Measurements from ENCODE around the gene FOXJ3.

The FOXJ3 gene

DNA sequence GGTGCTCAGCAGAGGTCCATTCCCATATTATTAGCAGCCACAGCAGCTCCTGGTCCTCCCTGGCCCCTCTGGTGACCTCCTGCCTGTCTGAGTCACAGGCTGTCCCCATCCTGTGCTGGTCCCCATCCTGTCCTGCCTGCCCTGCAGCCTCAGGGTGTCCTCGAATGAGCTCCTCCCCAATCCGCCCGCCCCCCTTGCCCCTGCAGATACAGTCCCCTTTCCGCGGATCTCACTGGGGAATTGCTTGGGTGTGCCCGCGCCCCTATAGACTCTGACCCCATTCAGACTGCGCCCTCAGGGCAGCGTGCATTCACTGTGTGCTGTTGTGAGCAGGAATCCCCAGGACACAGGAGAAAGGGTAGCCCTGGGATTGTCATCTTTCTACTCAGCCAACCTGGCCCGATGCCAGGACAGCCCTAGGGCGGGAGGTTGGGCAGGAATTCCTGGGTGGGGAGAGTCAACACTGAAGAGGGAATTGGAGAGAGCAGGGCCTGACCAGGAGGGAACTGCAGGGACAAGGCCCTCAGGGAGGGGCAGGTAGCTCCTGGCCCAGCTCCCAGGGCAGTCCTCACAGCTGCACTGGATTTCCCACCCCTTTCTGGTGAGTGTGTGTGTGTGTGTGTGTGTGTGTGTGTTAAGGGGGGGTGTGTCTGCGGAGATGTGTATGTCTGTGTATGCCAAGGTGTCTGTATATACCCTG is 169.4 kb downstream of the FOXJ3 start:
- no peak for DNase-seq

GRCh38 chr1:42164551-42165420 is 170.2 kb downstream of the FOXJ3 start, which contains the start of gene GUCA2A:
Gene GUCA2A (minus strand): TSS chr1:42164745. CDS start chr1:42164712, 33 bp downstream.
- DNase-seq, result no peak

DNA sequence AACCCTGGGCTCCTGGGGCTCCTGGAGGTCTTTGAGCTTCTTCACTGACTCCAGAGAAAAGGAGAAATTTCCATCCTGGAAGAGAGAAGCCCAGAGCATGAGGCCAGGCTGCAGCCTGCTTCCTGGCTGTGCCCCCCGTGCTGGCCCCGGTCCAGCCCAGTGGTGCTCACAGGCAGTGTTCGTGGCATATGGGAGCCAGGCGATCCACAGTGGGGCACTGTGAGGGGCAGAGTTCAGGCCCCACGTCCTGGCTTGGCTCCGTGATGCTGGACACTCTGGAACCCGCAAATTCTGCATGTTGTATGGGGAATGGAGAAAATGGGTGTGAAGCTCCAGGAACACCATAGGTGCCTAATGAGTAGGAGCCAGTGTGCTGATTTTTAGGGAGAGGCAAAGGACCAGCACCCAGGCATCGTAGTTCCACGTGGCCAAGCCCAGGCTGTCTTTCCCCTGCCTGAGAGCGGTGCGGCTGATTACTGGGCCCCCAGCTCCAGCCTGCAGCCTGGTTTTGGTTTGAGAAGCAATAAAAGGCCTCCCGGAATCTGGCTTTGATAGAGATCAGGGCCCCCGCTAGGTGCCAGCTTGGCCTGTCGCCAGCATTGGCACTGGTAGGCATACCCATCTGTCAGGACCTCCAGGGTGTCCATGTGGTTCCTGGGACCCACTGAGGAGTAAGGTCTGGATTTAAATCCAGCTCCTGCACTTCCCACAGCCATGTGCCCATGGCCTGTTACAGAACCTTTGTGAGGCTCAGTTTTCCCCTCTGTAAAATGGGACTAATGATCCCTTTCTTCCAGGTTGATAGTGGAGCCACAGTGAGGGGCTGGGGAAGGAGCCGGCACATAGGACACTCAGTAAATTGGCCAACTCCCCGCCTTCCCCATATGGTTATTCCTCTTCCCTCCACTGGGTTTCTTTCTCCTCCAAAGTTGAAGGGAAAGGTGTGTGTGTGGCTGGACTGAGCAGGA is 171.2 kb downstream of the FOXJ3 start:
- DNase-seq, result no peak

DNA sequence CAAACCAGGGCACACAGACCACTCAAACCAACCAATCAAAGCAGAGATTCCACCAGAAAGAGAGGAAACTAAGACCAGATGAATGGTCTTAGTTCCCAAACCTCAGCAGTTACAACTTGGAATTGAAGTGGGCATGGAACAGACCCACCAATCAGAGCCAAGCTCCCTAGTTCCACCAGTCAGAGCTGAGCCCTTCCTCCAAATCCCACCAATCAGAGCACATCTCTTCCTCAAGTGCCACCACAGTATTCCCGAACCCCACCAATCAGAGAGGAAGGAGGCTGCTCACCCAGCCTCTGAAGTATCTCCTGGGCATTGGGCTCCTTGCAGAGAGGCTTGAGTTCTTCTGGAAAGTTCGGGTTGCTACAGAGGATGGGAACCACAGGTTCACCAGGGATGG is 171.9 kb downstream of the FOXJ3 start:
- DNase-seq, result no peak

- no peak for DNase-seq
Observed at GRCh38 chr1:42162181-42162580, 172.9 kb downstream of the FOXJ3 start.

DNA sequence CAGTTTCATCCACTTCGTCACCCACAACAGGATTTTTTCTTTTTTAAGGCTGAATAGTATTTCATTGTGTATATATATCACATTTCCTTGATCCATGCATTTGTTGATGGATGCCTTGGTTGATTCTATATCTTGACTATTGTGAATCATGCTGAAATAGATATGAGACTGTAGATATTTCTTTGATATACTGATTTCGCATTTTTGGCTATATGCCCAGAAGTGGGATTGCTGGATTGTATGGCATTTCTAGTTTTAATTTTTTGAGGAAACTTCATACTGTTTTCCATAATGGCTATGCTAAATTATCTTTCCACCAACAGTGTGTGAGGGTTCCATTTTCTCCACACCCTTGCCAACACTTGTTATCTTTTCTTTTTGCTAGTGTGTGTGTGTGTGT is 176.8 kb downstream of the FOXJ3 start:
- no peak for DNase-seq

DNA sequence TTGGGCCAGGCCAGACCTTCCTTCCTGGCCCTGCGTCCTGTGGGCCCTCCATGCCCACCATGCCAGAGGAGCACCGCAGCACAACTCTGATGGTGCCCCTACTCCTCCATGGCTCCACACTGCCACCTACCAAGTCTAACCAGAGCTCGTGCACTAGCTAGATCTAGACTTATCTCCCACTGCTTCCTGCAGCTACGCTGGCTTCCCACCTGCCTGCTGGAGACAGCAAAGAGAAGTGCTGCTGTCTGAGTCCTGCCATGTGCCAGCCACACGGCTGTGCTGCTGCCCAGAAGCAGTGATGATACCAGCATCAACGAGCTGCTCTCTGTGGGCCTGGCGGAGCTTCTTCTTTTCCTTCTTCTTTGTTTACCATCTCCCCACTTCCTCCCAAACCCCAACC is 177.4 kb downstream of the FOXJ3 start:
- DNase-seq, result peak; percentile 24 to 57

DNA sequence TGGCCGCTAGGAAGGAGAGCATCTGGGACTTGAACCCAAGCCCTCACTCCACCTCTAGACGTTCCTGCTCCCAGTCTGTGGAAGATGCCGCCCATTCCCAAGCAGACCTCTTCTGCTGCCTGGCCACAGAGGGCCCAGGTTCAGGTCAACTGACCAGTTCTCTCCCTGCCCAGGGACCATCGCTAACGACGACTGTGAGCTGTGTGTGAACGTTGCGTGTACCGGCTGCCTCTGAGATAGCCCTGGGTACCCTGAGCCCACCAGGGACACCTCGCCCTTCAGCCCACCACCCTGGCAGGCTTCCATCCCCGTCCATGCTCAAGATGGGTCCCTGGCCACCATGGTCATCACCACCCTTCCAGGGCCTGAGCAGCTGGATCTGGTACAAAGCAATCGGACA is 179.7 kb downstream of the FOXJ3 start:
- no peak for DNase-seq

GRCh38 chr1:42154685-42155084 is 180.3 kb downstream of the FOXJ3 start:
- no peak for DNase-seq

DNA sequence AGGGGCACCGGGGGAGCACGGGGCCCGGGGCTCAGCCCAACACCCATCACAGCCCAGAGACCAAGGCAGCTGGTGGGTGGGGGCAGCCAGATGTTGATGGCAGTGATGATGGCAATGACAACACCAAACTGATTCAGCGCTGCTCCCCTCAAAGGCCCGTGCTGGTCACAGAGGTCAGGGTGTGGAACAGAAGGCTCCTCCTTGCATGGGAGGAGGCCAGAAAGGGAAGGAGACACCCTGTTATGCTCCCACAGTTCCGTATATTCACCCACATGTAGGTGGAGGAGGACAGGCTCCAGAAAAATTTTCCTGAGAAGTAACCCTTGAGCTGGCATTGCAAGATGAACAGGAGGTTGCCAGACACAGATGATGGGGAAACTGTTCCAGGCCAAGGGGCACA is 181.4 kb downstream of the FOXJ3 start:
- peak; percentile 18 to 47 for DNase-seq

GRCh38 chr1:42152907-42153600 is 182.0 kb downstream of the FOXJ3 start, which contains the start of gene GUCA2B:
Gene GUCA2B (plus strand): TSS chr1:42153410. CDS start chr1:42153451, 41 bp downstream.
- DNase-seq, result no peak

- DNase-seq, result no peak
Observed at GRCh38 chr1:42152119-42152518, 182.9 kb downstream of the FOXJ3 start.

- DNase-seq, result peak; percentile 18 to 64
Observed at GRCh38 chr1:42150651-42151050, 184.4 kb downstream of the FOXJ3 start.

GRCh38 chr1:42148166-42148565 is 186.9 kb downstream of the FOXJ3 start:
- DNase-seq, result no peak

- DNase-seq, result peak; percentile 45 to 59
Observed at GRCh38 chr1:42146626-42147320, 188.3 kb downstream of the FOXJ3 start.

GRCh38 chr1:42145764-42146625 is 189.0 kb downstream of the FOXJ3 start:
- DNase-seq, result no peak

- DNase-seq, result no peak
Observed at GRCh38 chr1:42145389-42145716, 189.7 kb downstream of the FOXJ3 start.

- DNase-seq, result no peak
Observed at GRCh38 chr1:42144711-42145388, 190.2 kb downstream of the FOXJ3 start.

DNA sequence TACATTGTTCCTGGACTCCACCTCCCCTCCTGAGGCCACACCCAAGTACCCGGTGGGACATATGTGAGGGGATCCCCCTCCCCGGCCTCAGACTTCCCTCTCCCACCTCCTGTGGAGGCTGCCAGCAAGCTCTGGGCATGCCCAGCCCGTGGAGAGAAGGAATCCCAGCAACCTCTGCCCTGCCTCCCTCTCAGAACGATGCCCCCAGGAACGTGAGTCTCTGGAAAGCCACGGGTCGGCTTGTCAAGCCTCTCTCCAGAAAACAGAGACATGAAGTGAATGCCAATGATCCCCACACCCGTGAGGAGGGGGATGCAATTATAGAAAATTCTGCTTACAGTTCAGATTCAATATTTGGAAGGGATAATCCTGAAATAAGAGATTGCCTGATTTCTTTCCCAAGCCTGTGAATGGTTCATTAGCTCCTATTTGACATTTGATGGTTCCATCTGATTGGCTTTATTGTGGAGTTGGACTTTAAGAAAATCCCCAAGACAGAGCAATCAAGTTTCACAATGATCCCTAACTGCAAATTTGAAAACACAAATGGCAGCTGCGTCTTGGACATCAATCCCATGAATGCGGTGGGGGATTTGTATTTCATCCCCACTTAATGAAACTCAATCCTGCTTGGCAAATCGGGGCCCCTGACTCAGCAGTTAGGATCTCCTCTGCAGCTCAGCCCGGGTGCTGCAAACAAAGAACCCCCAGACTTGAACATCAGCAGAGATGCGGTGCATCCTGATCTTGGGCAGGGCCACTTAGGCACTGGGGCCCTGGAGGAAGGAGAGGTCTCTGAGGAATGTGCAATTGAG is 190.9 kb downstream of the FOXJ3 start:
- DNase-seq, result no peak
